Lower lobe of right lung (tissue), 2 donors: ENCODE measurements around the gene TRIM63. TPM values are rescaled to one million over a fixed set of nuclear protein-coding genes. Genes with fewer than 3 reads are reported as not detected.

Source experiments
- ATAC-seq, 2 donors: fragments of 200-7000 bp; cut with Tn5 transposase; one replicate each; pipeline ENCODE4 v1.9.1; 2020 to 2022; ENCODE audit warnings: mild to moderate bottlenecking in 2 of 2, moderate library complexity in 2 of 2
- DNase-seq: peaks from one replicate; pipeline ENCODE4 v3.0.0-alpha.2; 2020
- H3K27ac ChIP-seq: fragments of 200-600 bp; one replicate; pipeline ENCODE4 v1.8.0; 2022
- H3K27me3 ChIP-seq: fragments of 200-600 bp; one replicate; pipeline ENCODE4 v1.8.0; 2022; ENCODE audit warnings: low read depth
- H3K36me3 ChIP-seq: fragments of 200-600 bp; one replicate; pipeline ENCODE4 v1.8.0; 2022; ENCODE audit warnings: mild to moderate bottlenecking
- H3K4me1 ChIP-seq: fragments of 200-600 bp; one replicate; pipeline ENCODE4 v1.8.0; 2022
- H3K4me3 ChIP-seq: fragments of 200-600 bp; one replicate; pipeline ENCODE4 v1.8.0; 2022; ENCODE audit warnings: mild to moderate bottlenecking
- H3K9me3 ChIP-seq: fragments of 200-600 bp; one replicate; pipeline ENCODE4 v1.8.0; 2022
- intact Hi-C: fragments of 100-400 bp; cut with DNase I; formaldehyde crosslinking; loops from one replicate; pipeline ENCODE4 v1.11.0; 2022
- total RNA-seq: library from RNA; stranded (reverse); fragmentation: NEBNext Ultra II Directional; extraction: Animal tissue kit (Norgen Biotek cat#: 25700); gene quantifications from one replicate; pipeline ENCODE4 v1.2.1, GENCODE V29; 2021
- TF ChIP-seq, protein P1 (sequence below): fragments of 200-600 bp; IDR thresholded peaks from one replicate; pipeline ENCODE4 v1.8.0; 2022; ENCODE audit warnings: antibody characterized with exemption, mild to moderate bottlenecking
- donor health status: DM: no; HTN: yes; CAD: no; lungs with severe emphysema.

TRIM63 gene
- total RNA-seq, 1 donor from 2014 or later: 0.53 TPM

DNA sequence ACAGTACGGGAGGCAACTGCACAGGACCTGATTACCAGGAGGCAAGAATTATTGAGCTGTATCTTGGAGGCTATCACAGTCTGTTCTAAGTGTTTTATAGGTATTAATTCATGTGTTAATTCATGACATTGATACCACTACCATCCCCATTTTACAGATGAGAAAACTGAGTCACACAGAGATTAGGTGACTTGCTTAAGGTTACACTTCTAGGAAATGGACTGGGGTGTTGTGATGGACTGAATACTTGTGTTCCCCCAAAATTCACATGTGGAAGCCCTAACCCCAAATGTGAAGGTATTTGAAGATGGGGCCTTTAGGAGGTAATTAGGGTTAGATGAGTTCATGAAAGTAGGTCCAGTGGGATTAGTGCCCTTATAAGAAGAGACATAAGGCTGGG lies 10.1 kb upstream of the TRIM63 start:
- Histone ChIP-seq H3K4me3 (no peak overlapping the region), H3K9me3 (no peaks in the 10 kb centered on the region), H3K4me1 (no peaks in the 10 kb centered on the region), H3K27ac (no peak overlapping the region), H3K27me3 (peaks cover 9% of the 10 kb centered on the region), H3K36me3 (no peaks in the 10 kb centered on the region)
- no peak for ATAC-seq
- intact Hi-C loops: no loop called here
- DNase-seq: no peak
- TF ChIP-seq, protein P1, sequence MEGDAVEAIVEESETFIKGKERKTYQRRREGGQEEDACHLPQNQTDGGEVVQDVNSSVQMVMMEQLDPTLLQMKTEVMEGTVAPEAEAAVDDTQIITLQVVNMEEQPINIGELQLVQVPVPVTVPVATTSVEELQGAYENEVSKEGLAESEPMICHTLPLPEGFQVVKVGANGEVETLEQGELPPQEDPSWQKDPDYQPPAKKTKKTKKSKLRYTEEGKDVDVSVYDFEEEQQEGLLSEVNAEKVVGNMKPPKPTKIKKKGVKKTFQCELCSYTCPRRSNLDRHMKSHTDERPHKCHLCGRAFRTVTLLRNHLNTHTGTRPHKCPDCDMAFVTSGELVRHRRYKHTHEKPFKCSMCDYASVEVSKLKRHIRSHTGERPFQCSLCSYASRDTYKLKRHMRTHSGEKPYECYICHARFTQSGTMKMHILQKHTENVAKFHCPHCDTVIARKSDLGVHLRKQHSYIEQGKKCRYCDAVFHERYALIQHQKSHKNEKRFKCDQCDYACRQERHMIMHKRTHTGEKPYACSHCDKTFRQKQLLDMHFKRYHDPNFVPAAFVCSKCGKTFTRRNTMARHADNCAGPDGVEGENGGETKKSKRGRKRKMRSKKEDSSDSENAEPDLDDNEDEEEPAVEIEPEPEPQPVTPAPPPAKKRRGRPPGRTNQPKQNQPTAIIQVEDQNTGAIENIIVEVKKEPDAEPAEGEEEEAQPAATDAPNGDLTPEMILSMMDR: no peak

GRCh38 chr1:26075421-26076144 lies 8.2 kb upstream of the TRIM63 start:
- ATAC-seq: peak in 1 of 2 donors; percentile 37
- intact Hi-C loops: no loop called here
- no peaks in the 10 kb centered on the region for H3K4me1 ChIP-seq
- H3K9me3 ChIP-seq: no peaks in the 10 kb centered on the region
- H3K36me3 ChIP-seq: no peaks in the 10 kb centered on the region
- no peak for DNase-seq
- TF ChIP-seq, protein P1: no peak
- no peak overlapping the region for H3K27ac ChIP-seq
- peaks cover 9% of the 10 kb centered on the region for H3K27me3 ChIP-seq
- no peak overlapping the region for H3K4me3 ChIP-seq

- intact Hi-C loops: no loop called here
- Histone ChIP-seq H3K4me1 (no peaks in the 10 kb centered on the region), H3K27me3 (peaks cover 15% of the 10 kb centered on the region), H3K4me3 (no peak overlapping the region), H3K27ac (no peak overlapping the region), H3K36me3 (no peaks in the 10 kb centered on the region), H3K9me3 (no peaks in the 10 kb centered on the region)
- ATAC-seq: peak in 1 of 2 donors; percentile 11
- no peak for DNase-seq
- TF ChIP-seq, protein P1: no peak
Observed at GRCh38 chr1:26072305-26072704, 4.9 kb upstream of the TRIM63 start.

GRCh38 chr1:26070963-26071342 lies 3.5 kb upstream of the TRIM63 start:
- no peaks in the 10 kb centered on the region for H3K9me3 ChIP-seq
- ATAC-seq (no peak), DNase-seq (no peak)
- H3K36me3 ChIP-seq: no peaks in the 10 kb centered on the region
- H3K27ac ChIP-seq: no peak overlapping the region
- no peaks in the 10 kb centered on the region for H3K4me1 ChIP-seq
- peaks cover 11% of the 10 kb centered on the region for H3K27me3 ChIP-seq
- TF ChIP-seq, protein P1: no peak
- intact Hi-C loops: no loop called here
- no peak overlapping the region for H3K4me3 ChIP-seq

DNA sequence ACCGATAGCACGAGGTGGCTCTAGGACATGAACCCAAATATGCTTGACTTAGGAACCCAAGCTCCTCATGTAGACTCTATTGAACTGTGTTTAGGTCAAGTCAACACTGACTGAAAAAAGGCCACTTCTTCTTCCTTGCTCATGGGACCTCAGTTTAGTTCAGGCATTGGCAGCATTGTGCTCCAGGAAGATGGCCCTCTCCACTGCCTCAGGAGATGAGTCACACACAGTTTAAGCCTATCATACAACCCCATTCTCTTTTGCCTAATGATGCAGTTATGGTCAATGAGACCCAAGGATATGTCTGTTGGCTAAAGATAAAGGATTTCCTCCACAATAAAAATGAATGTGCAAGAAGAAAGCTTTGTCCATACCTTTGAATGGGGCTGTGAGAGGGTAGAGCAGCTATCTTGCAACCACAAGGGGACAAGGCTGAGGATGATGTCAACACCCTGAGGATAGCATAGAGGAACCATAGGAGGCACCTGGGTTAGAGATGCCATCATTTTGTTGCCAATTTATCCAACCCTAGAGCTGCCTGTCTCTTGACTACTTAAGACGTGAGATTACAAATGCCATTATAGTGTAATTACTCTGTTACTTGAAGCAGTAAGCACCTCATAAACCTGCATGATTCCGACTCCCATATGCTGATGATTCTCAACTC lies 3.0 kb upstream of the TRIM63 start:
- TF ChIP-seq, protein P1: no peak
- no peaks in the 10 kb centered on the region for H3K36me3 ChIP-seq
- no peak overlapping the region for H3K4me3 ChIP-seq
- intact Hi-C loops: no loop called here
- H3K27ac ChIP-seq: no peak overlapping the region
- no peaks in the 10 kb centered on the region for H3K9me3 ChIP-seq
- DNase-seq (no peak), ATAC-seq (no peak)
- no peaks in the 10 kb centered on the region for H3K4me1 ChIP-seq
- peaks cover 6% of the 10 kb centered on the region for H3K27me3 ChIP-seq
